NOMO-1 treated with dmso at 0.1 percent for 144 hours (cell line): ENCODE measurements around the gene ZNF786.
"Not testable (repeated sequence)": the region's sequence is repeated elsewhere in the genome, so short reads cannot be mapped to it uniquely, and the experiment has no call there.

Experiments used
- DNase-seq: peaks from one replicate; lab custom pipeline; 2025; ENCODE audit not compliant: unreplicated experiment; lab: John Stamatoyannopoulos, UW

ZNF786 gene

GRCh38 chr7:149090397-149091195 lies at the start of gene ZNF786:
Gene ZNF786 (minus strand): TSS chr7:149090718. CDS start chr7:149090640, 78 bp downstream.
- peak; percentile 63 for DNase-seq

- DNase-seq: no peak
Observed at GRCh38 chr7:149136118-149136517, 45.6 kb upstream of the ZNF786 start.

- DNase-seq: no peak
Observed at GRCh38 chr7:149133028-149133710, 42.7 kb upstream of the ZNF786 start.

GRCh38 chr7:149130572-149131198 lies 40.2 kb upstream of the ZNF786 start:
- no peak for DNase-seq

GRCh38 chr7:149126662-149127266 lies 36.2 kb upstream of the ZNF786 start:
- DNase-seq: no peak

GRCh38 chr7:149125863-149126661 lies 35.5 kb upstream of the ZNF786 start, which contains the start of gene ZNF425:
Gene ZNF425 (minus strand): TSS chr7:149126324. CDS start chr7:149126213, 111 bp downstream.
- DNase-seq: peak; percentile 62

- no peak for DNase-seq
Observed at GRCh38 chr7:149125189-149125862, 34.8 kb upstream of the ZNF786 start.

- no peak for DNase-seq
Observed at GRCh38 chr7:149109969-149110368, 19.5 kb upstream of the ZNF786 start.

- DNase-seq: no peak
Observed at GRCh38 chr7:149104749-149105148, 14.2 kb upstream of the ZNF786 start.

- no peak for DNase-seq
Observed at GRCh38 chr7:149104214-149104613, 13.7 kb upstream of the ZNF786 start.

GRCh38 chr7:149103424-149103823 lies 12.9 kb upstream of the ZNF786 start:
- DNase-seq: no peak

GRCh38 chr7:149102666-149103065 lies 12.1 kb upstream of the ZNF786 start:
- DNase-seq: no peak

GRCh38 chr7:149100821-149101220 lies 10.3 kb upstream of the ZNF786 start:
- no peak for DNase-seq

- DNase-seq: no peak
Observed at GRCh38 chr7:149099058-149099457, 8.5 kb upstream of the ZNF786 start.

GRCh38 chr7:149097088-149097487 lies 6.6 kb upstream of the ZNF786 start:
- no peak for DNase-seq

GRCh38 chr7:149093228-149093627 lies 2.7 kb upstream of the ZNF786 start:
- DNase-seq: no peak

- DNase-seq: not testable (repeated sequence)
Observed at GRCh38 chr7:149092244-149092643, 1.7 kb upstream of the ZNF786 start.

GRCh38 chr7:149087376-149087775 lies 3.1 kb downstream of the ZNF786 start:
- no peak for DNase-seq

- DNase-seq: no peak
Observed at GRCh38 chr7:149085866-149086265, 4.7 kb downstream of the ZNF786 start.

GRCh38 chr7:149084407-149084806 lies 6.1 kb downstream of the ZNF786 start:
- DNase-seq: no peak
